GM18867 (cell line): ENCODE data around the gene NOS3.
"Not testable (repeated sequence)": the region's sequence is repeated elsewhere in the genome, so short reads cannot be mapped to it uniquely, and the experiment has no call there.

Experiments
- ATAC-seq: cut with Tn5 transposase; IDR thresholded peaks from one replicate; pipeline ENCODE4 v1.9.1; 2021; ENCODE audit warnings: mild to moderate bottlenecking, moderate library complexity; ENCODE audit not compliant: unreplicated experiment

The NOS3 gene

GRCh38 chr7:151032936-151033863 is 42.4 kb downstream of the NOS3 start:
- no peak for ATAC-seq

- ATAC-seq = no peak
Observed at GRCh38 chr7:151033864-151034249, 43.0 kb downstream of the NOS3 start.

- no peak for ATAC-seq
Observed at GRCh38 chr7:151034312-151035025, 43.7 kb downstream of the NOS3 start.

GRCh38 chr7:151035026-151035717 is 44.4 kb downstream of the NOS3 start:
- no peak for ATAC-seq

GRCh38 chr7:151035902-151036301 is 45.1 kb downstream of the NOS3 start:
- ATAC-seq = no peak

- no peak for ATAC-seq
Observed at GRCh38 chr7:151038951-151039849, 48.4 kb downstream of the NOS3 start.

GRCh38 chr7:151039850-151040548 is 49.2 kb downstream of the NOS3 start:
- ATAC-seq = no peak

- no peak for ATAC-seq
Observed at GRCh38 chr7:151040616-151041375, 50.0 kb downstream of the NOS3 start.

- ATAC-seq = not testable (repeated sequence)
Observed at GRCh38 chr7:151043449-151043848, 52.6 kb downstream of the NOS3 start.

- no peak for ATAC-seq
Observed at GRCh38 chr7:151043959-151044358, 53.1 kb downstream of the NOS3 start.

GRCh38 chr7:151045262-151045661 is 54.4 kb downstream of the NOS3 start:
- no peak for ATAC-seq

- ATAC-seq = no peak
Observed at GRCh38 chr7:151045967-151046366, 55.1 kb downstream of the NOS3 start.

- no peak for ATAC-seq
Observed at GRCh38 chr7:151046603-151047573, 56.1 kb downstream of the NOS3 start.

GRCh38 chr7:151047976-151048815 is 57.4 kb downstream of the NOS3 start, which contains the start of gene ASIC3:
TSS of gene ASIC3 (plus strand) at chr7:151048531. CDS start at chr7:151048886, 355 bp downstream.
- no peak for ATAC-seq

- ATAC-seq = no peak
Observed at GRCh38 chr7:151048911-151049463, 58.2 kb downstream of the NOS3 start.

- ATAC-seq = no peak
Observed at GRCh38 chr7:151051108-151051507, 60.3 kb downstream of the NOS3 start.

- ATAC-seq = no peak
Observed at GRCh38 chr7:151053096-151053495, 62.3 kb downstream of the NOS3 start.
